Spleen (tissue), 7 donors: ENCODE measurements around the gene ARTN.

Experiments
- POLR2A ChIP-seq, 3 donors: fragments of 450-650 bp; IDR thresholded peaks; one replicate each; pipeline ENCODE4 v1.5.1; 2017; ENCODE audit warnings: antibody characterized with exemption in 3 of 3, mild to moderate bottlenecking in 1 of 3
- POLR2AphosphoS5 ChIP-seq, 3 donors: sonication (generic); formaldehyde crosslinking; IDR thresholded peaks; one replicate each; pipeline ENCODE4 v1.5.1; 2017; ENCODE audit warnings: antibody characterized with exemption in 3 of 3
- TF ChIP-seq, protein P1 (sequence below), 11 experiments: fragments of 200-600 bp in 7 of 11; fragments of 450-650 bp in 4 of 11; sonication (generic) in 4 of 11; IDR thresholded peaks in 8 of 11; conservative IDR thresholded peaks in 3 of 11; 1 replicate in 7 of 11; 2 replicates in 4 of 11; pipeline versions ENCODE4 v1.4.0 to v1.8.0; 2016 to 2021; ENCODE audit warnings: antibody characterized with exemption in 11 of 11, inconsistent platforms in 4 of 11, mild to moderate bottlenecking in 1 of 11
- donor health status: DM: no; HTN: no; CAD: no; lungs with moderate emphysema.
- donor health status: DM: no; HTN: no; CAD: no.
- donor health status: DM: no; HTN: no; CAD: no.

DNA sequence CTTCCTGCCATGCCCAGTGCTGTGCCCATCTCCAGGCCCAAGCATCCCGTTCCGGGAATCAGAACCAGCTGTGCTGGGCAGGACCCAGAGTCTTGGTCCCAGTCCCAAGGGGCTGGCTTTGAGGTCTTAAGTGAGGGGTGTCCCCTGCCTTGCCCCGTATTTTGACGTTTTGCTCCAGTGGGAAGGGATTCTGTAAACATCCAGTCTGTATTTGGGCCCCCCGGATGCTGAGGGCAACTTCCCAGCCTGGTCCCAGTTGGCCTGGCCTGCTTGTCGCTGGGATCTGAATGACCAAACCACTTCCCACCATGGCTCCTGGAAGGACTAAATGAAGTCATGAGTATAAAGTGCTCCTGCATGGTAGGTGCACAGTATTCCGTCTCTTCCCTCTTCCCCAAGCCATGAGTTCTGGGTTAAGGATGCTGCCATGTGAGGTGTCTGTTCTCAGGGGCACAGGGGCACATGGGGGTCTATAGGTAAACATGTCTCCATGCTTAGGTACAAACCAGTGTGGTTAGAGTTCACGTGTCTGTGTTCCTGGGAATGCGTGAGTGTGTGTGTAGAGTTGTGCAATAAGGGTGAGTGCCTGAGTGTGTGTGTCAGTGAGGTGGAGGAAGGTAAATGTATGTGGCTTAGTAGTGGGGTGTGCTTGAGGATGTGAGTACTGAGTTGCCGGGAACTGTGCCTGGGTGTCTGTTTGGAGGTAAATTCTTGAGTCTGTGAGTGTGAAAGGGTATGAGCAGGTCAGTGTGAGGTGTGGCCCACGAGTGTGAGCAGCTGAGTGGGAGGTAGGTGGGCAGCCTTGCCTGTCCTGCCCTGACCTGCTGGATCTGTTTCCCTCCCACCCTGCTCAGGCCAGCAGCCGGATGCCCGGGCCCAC is 46.9 kb downstream of the ARTN start:
- TF ChIP-seq, protein P1, sequence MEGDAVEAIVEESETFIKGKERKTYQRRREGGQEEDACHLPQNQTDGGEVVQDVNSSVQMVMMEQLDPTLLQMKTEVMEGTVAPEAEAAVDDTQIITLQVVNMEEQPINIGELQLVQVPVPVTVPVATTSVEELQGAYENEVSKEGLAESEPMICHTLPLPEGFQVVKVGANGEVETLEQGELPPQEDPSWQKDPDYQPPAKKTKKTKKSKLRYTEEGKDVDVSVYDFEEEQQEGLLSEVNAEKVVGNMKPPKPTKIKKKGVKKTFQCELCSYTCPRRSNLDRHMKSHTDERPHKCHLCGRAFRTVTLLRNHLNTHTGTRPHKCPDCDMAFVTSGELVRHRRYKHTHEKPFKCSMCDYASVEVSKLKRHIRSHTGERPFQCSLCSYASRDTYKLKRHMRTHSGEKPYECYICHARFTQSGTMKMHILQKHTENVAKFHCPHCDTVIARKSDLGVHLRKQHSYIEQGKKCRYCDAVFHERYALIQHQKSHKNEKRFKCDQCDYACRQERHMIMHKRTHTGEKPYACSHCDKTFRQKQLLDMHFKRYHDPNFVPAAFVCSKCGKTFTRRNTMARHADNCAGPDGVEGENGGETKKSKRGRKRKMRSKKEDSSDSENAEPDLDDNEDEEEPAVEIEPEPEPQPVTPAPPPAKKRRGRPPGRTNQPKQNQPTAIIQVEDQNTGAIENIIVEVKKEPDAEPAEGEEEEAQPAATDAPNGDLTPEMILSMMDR (IDR thresholded peaks at IDR 0.05 in 8 of 11, conservative IDR thresholded peaks at IDR 0.05 in 3 of 11), result peak in 1 of 11 experiments; percentile 11
- TF ChIP-seq POLR2A (IDR thresholded peaks at IDR 0.05) (no peak), POLR2AphosphoS5 (IDR thresholded peaks at IDR 0.05) (no peak)
